KMS-11 (cell line): ENCODE results near the gene AUTS2.

Experiments
- H2AFZ ChIP-seq: fragments of 200-600 bp; sonication (generic); 2 replicates; pipeline ENCODE4 v1.6.1; 2016; ENCODE audit warnings: antibody characterized with exemption, mixed run types, low read depth
- H3K27ac ChIP-seq: fragments of 200-600 bp; sonication (generic); 2 replicates; pipeline ENCODE4 v1.6.1; 2016; ENCODE audit warnings: mild to moderate bottlenecking, mixed run types
- H3K27me3 ChIP-seq: fragments of 200-600 bp; sonication (generic); 2 replicates; pipeline ENCODE4 v1.6.1; 2017; ENCODE audit warnings: mild to moderate bottlenecking, low read depth, mixed run types, moderate library complexity; ENCODE audit not compliant: insufficient read depth
- H3K36me3 ChIP-seq: fragments of 200-600 bp; sonication (generic); 2 replicates; pipeline ENCODE4 v1.6.1; 2017; ENCODE audit warnings: mild to moderate bottlenecking, mixed run types; ENCODE audit not compliant: insufficient read depth
- H3K4me1 ChIP-seq: fragments of 200-600 bp; sonication (generic); 2 replicates; pipeline ENCODE4 v1.6.1; 2016; ENCODE audit warnings: mild to moderate bottlenecking, low read depth, mixed run types; ENCODE audit not compliant: poor library complexity, severe bottlenecking
- H3K4me2 ChIP-seq: fragments of 200-600 bp; sonication (generic); 2 replicates; pipeline ENCODE4 v1.7.0; 2016; ENCODE audit warnings: mild to moderate bottlenecking, mixed run types
- H3K4me3 ChIP-seq: fragments of 200-600 bp; sonication (generic); IDR thresholded peaks from 2 replicates; pipeline ENCODE4 v1.6.1; 2017; ENCODE audit warnings: low read depth, low read length, mixed read lengths; ENCODE audit not compliant: insufficient read depth
- H3K79me2 ChIP-seq: fragments of 200-600 bp; sonication (generic); 2 replicates; pipeline ENCODE4 v1.6.1; 2016; ENCODE audit warnings: low read depth, mixed run types; ENCODE audit not compliant: insufficient read depth
- H3K9ac ChIP-seq: fragments of 200-600 bp; sonication (generic); 2 replicates; pipeline ENCODE4 v1.6.1; 2016; ENCODE audit warnings: mild to moderate bottlenecking, mixed run types
- H4K20me1 ChIP-seq: fragments of 200-600 bp; sonication (generic); 2 replicates; pipeline ENCODE4 v1.6.1; 2016; ENCODE audit warnings: mild to moderate bottlenecking, mixed run types; ENCODE audit not compliant: insufficient read depth
- TF ChIP-seq, protein P1 (sequence below): fragments of 200-600 bp; sonication (generic); conservative IDR thresholded peaks from 2 replicates; pipeline ENCODE4 v1.6.1; 2017; ENCODE audit warnings: low read depth, mild to moderate bottlenecking, antibody characterized with exemption, low read length, moderate library complexity, mixed read lengths

AUTS2 gene

DNA sequence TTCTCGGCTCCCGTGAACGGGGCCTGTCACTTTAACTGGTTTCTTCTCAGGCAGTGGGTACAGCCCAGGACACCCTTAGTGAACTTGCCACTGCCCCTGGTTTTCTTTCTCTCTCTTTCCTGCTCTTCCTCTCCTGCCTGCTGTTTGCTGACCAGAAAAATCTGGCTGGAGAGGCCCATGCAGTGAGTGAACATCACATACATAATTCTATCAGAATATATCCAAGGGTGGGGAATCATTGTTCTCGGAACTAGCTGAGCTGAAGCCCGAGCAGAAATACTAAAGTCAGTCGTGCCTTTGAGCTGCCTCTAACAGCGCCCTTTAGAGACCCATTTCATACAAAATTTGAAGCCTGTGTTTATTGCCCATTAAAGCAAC, 1032.2 kb downstream of the AUTS2 start:
- Histone ChIP-seq H3K4me2 (no peak overlapping the region), H3K27me3 (no peaks in the 10 kb centered on the region), H4K20me1 (no peaks in the 10 kb centered on the region), H3K4me3 (no peak overlapping the region), H3K4me1 (no peaks in the 10 kb centered on the region), H3K9ac (no peak overlapping the region), H3K79me2 (no peaks in the 10 kb centered on the region), H2AFZ (no peak overlapping the region), H3K36me3 (no peaks in the 10 kb centered on the region), H3K27ac (no peak overlapping the region)
- TF ChIP-seq, protein P1, sequence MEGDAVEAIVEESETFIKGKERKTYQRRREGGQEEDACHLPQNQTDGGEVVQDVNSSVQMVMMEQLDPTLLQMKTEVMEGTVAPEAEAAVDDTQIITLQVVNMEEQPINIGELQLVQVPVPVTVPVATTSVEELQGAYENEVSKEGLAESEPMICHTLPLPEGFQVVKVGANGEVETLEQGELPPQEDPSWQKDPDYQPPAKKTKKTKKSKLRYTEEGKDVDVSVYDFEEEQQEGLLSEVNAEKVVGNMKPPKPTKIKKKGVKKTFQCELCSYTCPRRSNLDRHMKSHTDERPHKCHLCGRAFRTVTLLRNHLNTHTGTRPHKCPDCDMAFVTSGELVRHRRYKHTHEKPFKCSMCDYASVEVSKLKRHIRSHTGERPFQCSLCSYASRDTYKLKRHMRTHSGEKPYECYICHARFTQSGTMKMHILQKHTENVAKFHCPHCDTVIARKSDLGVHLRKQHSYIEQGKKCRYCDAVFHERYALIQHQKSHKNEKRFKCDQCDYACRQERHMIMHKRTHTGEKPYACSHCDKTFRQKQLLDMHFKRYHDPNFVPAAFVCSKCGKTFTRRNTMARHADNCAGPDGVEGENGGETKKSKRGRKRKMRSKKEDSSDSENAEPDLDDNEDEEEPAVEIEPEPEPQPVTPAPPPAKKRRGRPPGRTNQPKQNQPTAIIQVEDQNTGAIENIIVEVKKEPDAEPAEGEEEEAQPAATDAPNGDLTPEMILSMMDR = no peak

DNA sequence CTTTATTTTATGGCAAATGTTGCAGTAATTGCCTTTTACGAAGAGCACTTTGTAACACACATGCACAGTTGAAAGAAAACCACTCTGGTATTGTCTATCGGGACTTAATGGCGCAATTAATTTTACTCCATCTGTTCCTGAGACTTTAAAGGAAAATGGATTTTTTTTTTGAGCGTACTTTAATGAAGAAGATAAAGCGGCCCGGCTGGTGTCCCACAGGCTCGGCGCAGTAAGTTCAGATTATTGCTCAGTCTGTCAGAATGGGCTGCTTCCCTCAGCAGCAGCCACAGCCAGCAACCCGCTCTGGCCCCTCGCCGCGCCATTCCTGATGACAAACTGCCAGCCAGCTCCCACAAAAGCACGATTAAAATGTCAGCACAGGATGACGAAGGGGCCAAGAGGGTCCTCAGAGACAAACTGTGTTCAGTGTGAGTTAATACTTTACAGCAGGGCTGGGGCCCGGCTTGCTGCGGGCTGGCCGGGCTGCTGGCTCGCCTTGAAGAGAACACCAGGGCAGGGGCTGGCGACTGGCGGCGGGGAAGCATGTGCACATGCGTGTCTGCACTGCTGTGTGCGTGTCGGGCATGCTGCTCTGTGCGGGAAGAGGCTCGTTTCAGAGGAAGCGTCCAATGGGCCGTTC, 1032.7 kb downstream of the AUTS2 start:
- H3K4me2 ChIP-seq = no peak overlapping the region
- H3K4me1 ChIP-seq = no peaks in the 10 kb centered on the region
- no peaks in the 10 kb centered on the region for H3K27me3 ChIP-seq
- no peaks in the 10 kb centered on the region for H4K20me1 ChIP-seq
- H3K4me3 ChIP-seq = no peak overlapping the region
- TF ChIP-seq, protein P1 = no peak
- no peak overlapping the region for H2AFZ ChIP-seq
- no peak overlapping the region for H3K27ac ChIP-seq
- H3K9ac ChIP-seq = no peak overlapping the region
- no peaks in the 10 kb centered on the region for H3K79me2 ChIP-seq
- H3K36me3 ChIP-seq = no peaks in the 10 kb centered on the region

DNA sequence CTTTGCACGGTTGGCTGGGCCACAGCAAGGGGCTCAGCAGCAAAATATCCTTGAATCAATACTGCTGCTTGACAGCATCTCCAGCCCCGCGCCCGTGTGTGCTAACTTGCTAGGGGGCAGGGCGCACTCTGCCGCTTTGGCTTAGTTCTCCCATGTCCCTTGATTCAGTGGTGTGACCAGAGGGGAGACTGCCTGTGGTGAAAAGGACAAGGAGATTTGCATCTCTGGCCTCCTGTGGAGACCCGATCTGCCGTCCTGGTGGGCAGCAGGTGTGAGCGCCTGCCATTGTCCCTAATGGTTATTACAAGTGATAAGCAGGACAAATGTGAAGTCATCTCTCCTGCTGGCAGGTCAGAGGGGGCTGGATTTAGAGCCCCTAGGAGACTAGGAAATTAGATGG, 1033.4 kb downstream of the AUTS2 start:
- Histone ChIP-seq H3K4me2 (no peak overlapping the region), H3K36me3 (no peaks in the 10 kb centered on the region), H4K20me1 (no peaks in the 10 kb centered on the region), H3K27me3 (no peaks in the 10 kb centered on the region), H3K4me3 (no peak overlapping the region), H3K9ac (no peak overlapping the region), H3K4me1 (no peaks in the 10 kb centered on the region), H2AFZ (no peak overlapping the region), H3K27ac (no peak overlapping the region), H3K79me2 (no peaks in the 10 kb centered on the region)
- TF ChIP-seq, protein P1 = no peak

DNA sequence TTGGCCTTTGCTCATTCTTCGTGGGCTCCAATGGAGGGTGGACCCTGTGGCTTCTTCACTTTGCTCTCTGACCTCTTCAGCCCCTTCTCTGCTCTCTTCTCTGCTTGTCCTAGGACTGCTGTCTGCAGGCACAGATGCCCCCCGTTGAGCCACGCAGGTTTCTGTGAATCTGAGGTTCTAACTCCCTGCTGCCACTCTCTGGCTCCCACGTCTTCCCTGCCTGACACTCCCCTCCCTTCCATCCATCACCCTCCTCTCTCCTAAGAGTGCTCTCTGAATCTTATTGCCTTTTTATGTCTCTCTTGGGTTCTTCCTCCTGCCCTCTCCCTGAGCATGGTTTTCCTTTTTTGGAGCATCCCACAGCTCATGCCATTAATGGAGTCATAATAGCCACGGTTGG, 1034.1 kb downstream of the AUTS2 start:
- no peak overlapping the region for H3K27ac ChIP-seq
- no peaks in the 10 kb centered on the region for H4K20me1 ChIP-seq
- no peaks in the 10 kb centered on the region for H3K36me3 ChIP-seq
- H3K79me2 ChIP-seq = no peaks in the 10 kb centered on the region
- H3K4me2 ChIP-seq = no peak overlapping the region
- no peak overlapping the region for H2AFZ ChIP-seq
- no peaks in the 10 kb centered on the region for H3K27me3 ChIP-seq
- no peak overlapping the region for H3K4me3 ChIP-seq
- no peak overlapping the region for H3K9ac ChIP-seq
- TF ChIP-seq, protein P1 = no peak
- H3K4me1 ChIP-seq = no peaks in the 10 kb centered on the region
